SU-DHL-6 (cell line): ENCODE results near the gene ADARB2.

Experiments used
- CTCF ChIP-seq: fragments of 200-600 bp; sonication (generic); IDR thresholded peaks from one replicate; pipeline ENCODE4 v1.5.1; 2017; ENCODE audit warnings: antibody characterized with exemption, mild to moderate bottlenecking, low read length, moderate library complexity; ENCODE audit not compliant: insufficient read depth, poor library complexity, severe bottlenecking
- EZH2phosphoT487 ChIP-seq: fragments of 200-600 bp; sonication (generic), shearing (Covaris generic); conservative IDR thresholded peaks from 2 replicates; pipeline ENCODE4 v1.6.1; 2018; ENCODE audit warnings: mild to moderate bottlenecking, antibody characterized with exemption, low read length, moderate library complexity, mixed read lengths

- TF ChIP-seq CTCF (no peak), EZH2phosphoT487 (no peak)
These were observed 570.5 kb downstream of the ADARB2 start for GRCh38 chr10:1166828-1167275.
